RPMI7951 (cell line): ENCODE data around the gene LRRFIP2. TPM values are rescaled to one million over a fixed set of nuclear protein-coding genes. Genes with fewer than 3 reads are reported as not detected.
"Not testable (repeated sequence)": the region's sequence is repeated elsewhere in the genome, so short reads cannot be mapped to it uniquely, and the experiment has no call there.

Experiments used
- DNase-seq: peaks from one replicate; pipeline ENCODE4 v3.0.0-alpha.2; 2012; ENCODE audit warnings: low read depth
- total RNA-seq: library from RNA; depleted of rRNA; stranded (reverse); fragments of >200 nt; shearing (Covaris generic); gene quantifications from 2 replicates; pipeline ENCODE4 v1.2.3, GENCODE V29; 2014

The LRRFIP2 gene
- total RNA-seq, 1 experiment from 2014 or later: 77.5 TPM

DNA sequence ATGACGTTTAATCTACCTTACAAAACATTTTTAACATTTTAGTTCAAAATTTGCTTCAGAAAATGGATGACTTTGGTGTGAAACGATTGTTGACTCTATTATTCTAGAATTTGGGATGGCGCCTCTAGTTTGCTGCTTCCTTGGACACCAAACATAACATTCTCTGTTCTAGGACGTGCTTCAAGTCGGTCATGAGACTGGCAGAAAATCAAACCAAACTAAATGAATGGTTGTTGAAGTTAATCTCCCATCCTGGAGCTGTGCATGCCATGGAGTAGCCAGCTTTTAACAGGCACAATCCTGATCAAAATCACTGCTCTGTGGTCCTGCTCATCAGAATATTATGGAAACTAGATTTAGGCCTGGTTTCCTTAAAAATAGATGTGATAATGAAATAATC lies 9.6 kb upstream of the LRRFIP2 start:
- DNase-seq: peak; percentile 60

- peak; percentile 94 for DNase-seq
These were observed 9.0 kb upstream of the LRRFIP2 start for GRCh38 chr3:37183375-37183831.

GRCh38 chr3:37182816-37183215 lies 8.4 kb upstream of the LRRFIP2 start:
- DNase-seq: no peak

DNA sequence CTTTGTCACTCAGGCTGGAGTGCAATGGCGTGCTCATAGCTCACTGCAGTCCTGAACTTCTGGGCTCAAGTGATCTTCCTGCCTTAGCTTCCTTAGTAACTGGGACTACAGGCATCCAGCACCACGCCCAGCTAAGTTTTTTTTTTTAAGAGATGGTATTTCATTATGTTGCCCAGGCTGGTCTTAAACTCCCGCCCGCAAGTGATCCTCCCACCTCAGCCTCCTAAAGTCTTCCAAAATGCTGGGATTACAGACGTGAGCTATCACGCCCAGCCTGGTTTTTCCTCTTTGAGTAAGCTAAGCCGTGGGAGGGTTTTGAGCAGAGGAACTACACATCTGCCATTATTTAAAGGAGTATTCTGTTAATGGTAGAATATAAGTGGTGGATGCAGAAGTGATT lies 7.4 kb upstream of the LRRFIP2 start:
- peak; percentile 64 for DNase-seq

- DNase-seq: no peak
These were observed 5.0 kb upstream of the LRRFIP2 start for GRCh38 chr3:37179144-37179967.

DNA sequence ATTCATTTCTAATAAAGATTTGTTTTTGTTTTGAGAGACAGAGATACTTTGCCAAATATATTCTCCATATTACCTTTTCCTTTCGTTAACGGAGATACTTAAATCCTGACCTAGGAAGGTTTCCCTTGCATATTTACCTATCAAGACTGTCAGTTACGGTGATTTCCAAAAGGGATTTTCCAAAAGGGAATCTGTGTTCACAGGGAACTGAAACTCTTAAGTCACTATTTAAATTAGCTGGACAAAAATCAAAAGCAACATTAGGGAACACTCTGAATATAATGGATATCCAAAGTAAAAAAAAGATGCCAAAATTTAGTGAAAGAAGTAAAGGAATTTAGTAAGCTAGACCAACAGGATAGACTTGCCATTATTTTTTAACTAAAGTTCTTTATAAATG lies 576 bp downstream of the LRRFIP2 start:
- DNase-seq: no peak

DNA sequence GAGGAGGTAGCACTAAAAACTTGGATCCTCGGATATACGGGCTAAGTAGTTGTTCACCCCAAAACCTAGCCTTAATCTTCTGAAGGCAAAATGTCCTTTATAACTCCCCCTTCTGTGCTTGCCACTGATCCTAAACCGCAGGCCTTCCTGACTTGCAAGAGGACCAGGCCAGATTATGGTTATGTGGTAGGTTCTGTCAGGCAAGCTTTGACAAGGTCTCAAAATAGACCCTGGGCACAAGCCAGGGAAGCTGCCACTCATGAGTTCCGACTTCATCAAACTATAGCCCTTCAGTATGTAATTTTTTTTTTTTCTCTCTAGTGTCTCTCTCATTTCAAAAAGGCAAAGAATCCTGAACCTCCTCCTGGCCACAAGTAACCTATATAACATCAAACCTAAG lies 3.2 kb downstream of the LRRFIP2 start:
- peak; percentile 82 for DNase-seq

- DNase-seq: no peak
These were observed 3.9 kb downstream of the LRRFIP2 start for GRCh38 chr3:37170513-37170912.

GRCh38 chr3:37170060-37170459 lies 4.3 kb downstream of the LRRFIP2 start:
- DNase-seq: no peak

DNA sequence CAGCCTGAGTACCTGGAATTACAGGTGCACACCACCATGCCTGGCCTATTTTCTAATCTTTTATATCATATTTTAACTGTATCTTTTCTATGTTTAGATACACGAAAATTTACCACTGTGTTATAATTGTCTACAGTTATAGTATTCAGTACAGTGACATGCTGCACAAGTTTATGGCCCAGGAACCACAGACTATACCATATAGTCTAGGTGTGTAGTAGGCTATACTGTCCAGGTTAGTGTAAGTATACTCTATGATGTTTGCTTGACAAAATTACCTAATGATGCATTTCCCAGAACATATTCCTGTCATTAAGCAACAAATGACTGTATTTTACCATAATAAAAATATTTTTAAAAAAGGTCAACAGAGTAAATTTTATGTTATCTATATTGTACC lies 5.5 kb downstream of the LRRFIP2 start:
- DNase-seq: no peak

DNA sequence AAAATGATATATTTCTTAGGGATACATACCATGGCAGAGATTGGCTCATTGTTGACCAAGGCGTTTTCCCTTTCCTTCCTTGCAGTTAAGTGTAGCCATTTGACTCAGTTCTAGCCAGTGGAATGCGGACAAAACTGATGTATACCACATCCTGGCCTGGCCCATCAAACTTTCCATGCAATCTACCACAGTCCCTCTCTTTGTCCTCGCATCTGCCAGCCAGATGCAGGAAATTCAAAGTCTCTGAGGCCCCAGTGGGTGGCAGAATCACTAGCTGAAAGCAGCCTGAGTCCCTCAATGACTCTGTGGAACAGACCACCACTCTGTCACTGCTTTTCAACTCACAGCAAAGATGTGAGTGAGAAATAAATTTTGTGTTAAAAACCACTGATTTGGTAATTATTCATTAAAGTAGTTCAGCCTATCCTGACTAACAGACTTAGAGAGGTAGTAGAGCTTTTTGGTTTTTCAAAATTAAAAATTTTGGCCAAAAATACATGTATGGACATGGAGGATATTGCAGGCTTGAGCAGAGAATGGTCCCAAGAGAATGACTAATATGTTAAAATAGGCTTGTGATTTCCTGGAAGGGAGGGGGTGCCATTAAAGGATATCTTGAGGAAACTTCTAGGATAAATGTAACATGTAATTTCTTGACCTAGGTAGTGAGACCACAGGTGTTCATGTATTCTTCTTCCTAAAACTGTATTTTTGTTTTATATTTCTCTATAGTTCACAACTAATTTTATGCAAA lies 10.9 kb downstream of the LRRFIP2 start:
- DNase-seq: peak; percentile 99

- DNase-seq: peak; percentile 56
These were observed 11.7 kb downstream of the LRRFIP2 start for GRCh38 chr3:37162501-37163245.

GRCh38 chr3:37161351-37161750 lies 13.0 kb downstream of the LRRFIP2 start:
- peak; percentile 27 for DNase-seq

DNA sequence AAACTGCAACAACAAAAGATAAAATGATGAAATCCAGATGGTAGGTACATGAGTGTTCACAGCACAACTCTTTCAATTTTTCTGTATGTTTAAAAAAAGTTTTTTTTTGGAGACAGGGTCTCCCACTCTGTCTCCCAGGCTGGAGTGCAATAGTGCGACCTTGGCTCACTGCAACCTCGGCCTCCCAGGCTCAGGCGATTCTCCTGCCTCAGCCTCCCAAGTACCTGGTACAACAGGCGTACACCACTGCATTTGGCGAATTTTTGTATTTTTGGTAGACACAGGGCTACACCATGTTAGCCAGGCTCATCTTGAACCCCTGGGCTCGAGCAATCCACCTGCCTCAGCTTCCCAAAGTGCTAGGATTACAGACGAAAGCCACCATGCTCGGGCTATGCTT lies 18.6 kb downstream of the LRRFIP2 start:
- no peak for DNase-seq

- no peak for DNase-seq
These were observed 19.6 kb downstream of the LRRFIP2 start for GRCh38 chr3:37154668-37155314.

DNA sequence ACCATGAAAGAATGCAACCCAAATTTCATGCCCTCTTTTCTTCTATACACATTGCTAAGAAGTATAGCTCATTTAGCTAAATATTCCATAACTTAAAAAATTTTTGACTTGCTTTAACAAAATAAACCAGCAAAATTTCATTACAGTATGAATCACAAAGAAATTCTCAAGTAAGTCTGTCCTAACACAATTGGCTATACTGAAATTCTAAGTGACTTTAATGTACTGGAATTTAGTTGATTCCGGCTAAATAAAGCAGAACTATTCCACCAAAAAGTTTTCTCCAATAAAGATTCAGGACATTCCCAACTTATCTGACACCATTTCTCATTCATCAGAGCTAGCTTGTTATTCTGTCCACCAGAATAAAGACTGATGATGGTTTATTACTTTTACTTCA lies 23.8 kb downstream of the LRRFIP2 start:
- DNase-seq: no peak

DNA sequence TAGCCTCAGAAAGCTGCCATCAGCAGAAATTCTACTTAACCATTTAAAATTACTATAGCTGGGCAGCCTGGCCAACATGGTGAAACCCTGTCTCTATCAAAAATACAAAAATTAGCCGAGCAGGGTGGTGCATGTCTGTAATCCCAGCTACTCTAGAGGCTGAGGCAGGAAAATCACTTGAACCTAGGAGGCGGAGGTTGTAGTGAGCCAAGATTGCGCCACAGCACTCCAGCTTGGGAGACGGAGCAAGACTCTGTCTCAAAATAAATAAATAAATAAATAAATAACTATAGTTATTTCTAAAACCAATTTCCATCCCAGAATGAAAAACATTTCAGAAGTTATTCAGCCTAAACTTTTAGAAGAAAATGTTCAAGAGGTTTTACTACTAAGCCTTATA lies 25.1 kb downstream of the LRRFIP2 start:
- DNase-seq: no peak

- DNase-seq: no peak
These were observed 26.2 kb downstream of the LRRFIP2 start for GRCh38 chr3:37148208-37148607.

GRCh38 chr3:37147666-37148065 lies 26.7 kb downstream of the LRRFIP2 start:
- no peak for DNase-seq

DNA sequence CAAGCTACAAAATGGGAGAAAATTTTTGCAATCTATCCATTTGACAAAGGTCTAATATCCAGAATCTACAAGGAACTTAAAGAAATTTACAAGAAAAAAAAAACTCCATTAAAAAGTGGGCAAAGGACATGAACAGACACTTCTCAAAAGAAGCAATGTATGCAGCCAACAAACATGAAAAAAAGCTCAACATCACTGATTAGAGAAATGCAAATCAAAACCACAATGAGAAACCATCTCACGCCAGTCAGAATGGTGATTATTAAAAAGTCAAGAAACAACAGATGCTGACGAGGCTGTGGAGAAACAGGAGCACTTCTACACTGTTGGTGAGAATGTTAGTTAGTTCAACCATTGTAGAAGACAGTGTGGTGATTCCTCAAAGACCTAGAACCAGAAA lies 27.5 kb downstream of the LRRFIP2 start:
- not testable (repeated sequence) for DNase-seq

DNA sequence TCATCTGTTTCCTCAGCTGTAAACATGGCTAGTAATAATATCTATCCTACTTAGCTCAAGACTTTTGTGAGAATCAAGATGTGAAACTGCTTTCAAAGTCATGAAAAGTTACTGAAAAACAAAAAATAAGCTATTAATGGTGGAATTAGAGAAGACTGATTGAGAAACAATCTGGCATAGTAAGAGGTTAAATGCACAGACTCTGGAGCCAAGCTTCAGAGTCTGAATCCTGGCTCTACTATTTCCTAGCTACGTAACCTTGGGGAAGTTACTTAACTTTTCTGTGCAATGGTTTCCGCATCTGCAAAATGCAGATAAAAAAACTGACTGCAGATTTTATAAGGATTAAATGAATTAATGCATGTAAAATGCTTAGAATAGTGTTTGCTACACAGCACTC lies 28.8 kb downstream of the LRRFIP2 start:
- DNase-seq: no peak

GRCh38 chr3:37144806-37145205 lies 29.6 kb downstream of the LRRFIP2 start:
- DNase-seq: peak; percentile 11
